Breast epithelium (tissue), 4 donors: Measurements from ENCODE around the gene SDC3. TPM values are rescaled to one million over a fixed set of nuclear protein-coding genes. Genes with fewer than 3 reads are reported as not detected.
A peak's percentile ranks its signal among the peaks of the same experiment; 100 is the strongest.

Experiments
- DNase-seq, 2 donors: peaks; one replicate each; pipeline ENCODE4 v3.0.0-alpha.2; 2019; ENCODE audit warnings: low spot score in 2 of 2
- H3K27ac ChIP-seq, 2 donors: fragments of 200-600 bp; sonication (generic) in 1 of 2; one replicate each; pipeline ENCODE4 v1.5.1; 2016 to 2019; ENCODE audit warnings: mild to moderate bottlenecking in 1 of 2
- H3K27me3 ChIP-seq, 2 donors: fragments of 200-600 bp; sonication (generic) in 1 of 2; one replicate each; pipeline versions ENCODE4 v1.5.1 to v1.6.0; 2017 to 2019; ENCODE audit warnings: control low read depth in 1 of 2, mild to moderate bottlenecking in 1 of 2
- H3K36me3 ChIP-seq: fragments of 200-600 bp; one replicate; pipeline ENCODE4 v1.5.1; 2019
- H3K4me1 ChIP-seq, 2 donors: fragments of 200-600 bp; sonication (generic); one replicate each; pipeline ENCODE4 v1.5.1; 2016 to 2019; ENCODE audit warnings: control low read depth in 1 of 2
- H3K4me3 ChIP-seq, 3 donors: fragments of 200-600 bp; sonication (generic); 1 replicate in 2 of 3; 2 replicates in 1 of 3; pipeline ENCODE4 v1.5.1; 2016 to 2019; ENCODE audit warnings: mild to moderate bottlenecking in 3 of 3, moderate library complexity in 2 of 3
- H3K9me3 ChIP-seq, 2 donors: fragments of 200-600 bp; sonication (generic) in 1 of 2; one replicate each; pipeline ENCODE4 v1.5.1; 2016 to 2019; ENCODE audit warnings: control low read depth in 1 of 2
- CTCF ChIP-seq, 3 donors: fragments of 450-650 bp; IDR thresholded peaks; one replicate each; pipeline ENCODE4 v1.5.1; 2016 to 2017; ENCODE audit warnings: antibody characterized with exemption in 3 of 3, mild to moderate bottlenecking in 3 of 3, moderate library complexity in 3 of 3
- POLR2A ChIP-seq: fragments of 450-650 bp; IDR thresholded peaks from one replicate; pipeline ENCODE4 v1.6.1; 2016; ENCODE audit warnings: antibody characterized with exemption, mild to moderate bottlenecking, moderate library complexity
- POLR2AphosphoS5 ChIP-seq, 3 donors: sonication (generic); formaldehyde crosslinking; IDR thresholded peaks; one replicate each; pipeline ENCODE4 v1.6.1; 2017; ENCODE audit warnings: antibody characterized with exemption in 3 of 3
- intact Hi-C: fragments of 100-400 bp; cut with DNase I; formaldehyde crosslinking; loops from one replicate; pipeline ENCODE4 v1.15.1; 2023; ENCODE audit warnings: low total_unique reads
- total RNA-seq, 3 donors: library from RNA; depleted of rRNA; stranded (reverse); fragments of >200 nt; gene quantifications; one replicate each; pipeline ENCODE4 v1.1.0, GENCODE V29; 2016

SDC3 gene
- total RNA-seq, 3 donors from 2014 or later, result 16.5 to 37.8 (median 26.2) TPM

GRCh38 chr1:30887485-30888315 is 20.9 kb downstream of the SDC3 start:
- no peak overlapping the region for H3K4me3 ChIP-seq
- no peaks in the 10 kb centered on the region for H3K36me3 ChIP-seq
- no peaks in the 10 kb centered on the region for H3K9me3 ChIP-seq
- no peak for TF ChIP-seq POLR2A
- no peak for TF ChIP-seq CTCF (IDR thresholded peaks at IDR 0.05)
- no peak for TF ChIP-seq POLR2AphosphoS5 (IDR thresholded peaks at IDR 0.05)
- intact Hi-C loops, result no loop called here
- H3K27ac ChIP-seq, result peak overlapping the region; percentile 93 to 97
- DNase-seq, result peak in 1 of 2 donors; percentile 70
- no peaks in the 10 kb centered on the region for H3K27me3 ChIP-seq
- H3K4me1 ChIP-seq, result peaks cover 22 to 29% of the 10 kb centered on the region in 2 donors

GRCh38 chr1:30886710-30887428 is 21.7 kb downstream of the SDC3 start:
- Histone ChIP-seq H3K27me3 (no peaks in the 10 kb centered on the region), H3K4me1 (peaks cover 22 to 29% of the 10 kb centered on the region in 2 donors)

DNA sequence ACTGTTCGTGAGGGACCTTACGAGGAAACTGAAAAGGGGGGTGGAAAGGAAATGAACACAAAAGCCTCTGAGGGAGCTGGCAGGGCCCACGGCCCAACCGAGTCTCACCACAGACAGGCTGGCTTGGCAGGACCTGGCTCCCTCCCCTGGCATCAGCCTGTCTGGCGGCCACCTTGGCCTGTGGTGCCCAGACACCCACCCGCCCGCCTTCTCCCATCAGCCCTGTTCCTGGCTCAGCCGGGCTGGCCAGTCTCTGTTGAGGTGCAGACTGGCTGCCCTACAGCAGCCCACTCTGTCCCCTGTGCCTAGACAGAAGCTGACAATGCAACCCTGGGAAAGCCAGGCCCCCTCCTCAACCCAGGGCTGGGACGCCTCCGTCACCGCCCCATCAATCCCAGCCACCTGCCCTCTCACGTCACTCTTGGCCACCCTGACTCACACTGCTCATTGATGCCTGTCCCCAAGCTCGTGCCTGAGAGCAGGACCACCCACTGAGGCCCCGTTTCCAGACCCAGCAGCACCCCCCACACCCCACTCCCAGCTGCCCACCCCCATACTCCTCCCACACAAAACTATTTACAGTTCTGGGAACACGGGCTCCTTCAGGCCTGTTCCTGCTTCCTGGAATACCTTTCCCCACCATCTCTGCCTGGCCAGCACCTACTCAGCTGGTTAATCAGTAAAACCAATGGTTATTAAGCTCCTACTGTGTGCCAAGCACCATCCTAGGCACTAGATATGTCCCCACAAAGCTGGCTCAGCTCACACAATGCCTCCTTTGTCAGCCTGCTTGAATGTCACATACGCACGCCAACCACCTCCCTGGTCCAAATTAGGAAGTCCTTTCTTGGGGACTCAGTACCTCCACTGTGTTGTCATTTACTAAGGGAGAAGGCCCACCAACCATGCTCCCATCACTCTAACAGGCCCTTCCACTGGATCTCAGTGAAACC is 22.7 kb downstream of the SDC3 start:
- Histone ChIP-seq H3K9me3 (no peaks in the 10 kb centered on the region), H3K27me3 (no peaks in the 10 kb centered on the region), H3K36me3 (no peaks in the 10 kb centered on the region), H3K4me3 (peak overlapping the region in 1 of 3 donors; percentile 15), H3K4me1 (peaks cover 22 to 29% of the 10 kb centered on the region in 2 donors), H3K27ac (peak overlapping the region; percentile 93 to 97)
- TF ChIP-seq CTCF (IDR thresholded peaks at IDR 0.05) (no peak), POLR2A (no peak), POLR2AphosphoS5 (IDR thresholded peaks at IDR 0.05) (no peak)
- DNase-seq, result peak in 1 of 2 donors; percentile 83
- intact Hi-C loops, result no loop called here

More at GRCh38 chr1:30886710-30887428, 21.7 kb downstream of the SDC3 start:
- Histone ChIP-seq H3K4me3 (no peak overlapping the region), H3K27ac (peak overlapping the region; percentile 93 to 97), H3K36me3 (no peaks in the 10 kb centered on the region), H3K9me3 (no peaks in the 10 kb centered on the region)
- intact Hi-C loops, result no loop called here
- TF ChIP-seq POLR2AphosphoS5 (IDR thresholded peaks at IDR 0.05), result no peak
- no peak for TF ChIP-seq POLR2A
- TF ChIP-seq CTCF (IDR thresholded peaks at IDR 0.05), result no peak
- peak in 1 of 2 donors; percentile 49 for DNase-seq

GRCh38 chr1:30884723-30885122 is 23.8 kb downstream of the SDC3 start:
- Histone ChIP-seq H3K4me3 (no peak overlapping the region), H3K4me1 (peaks cover 22 to 29% of the 10 kb centered on the region in 2 donors), H3K27me3 (no peaks in the 10 kb centered on the region), H3K36me3 (no peaks in the 10 kb centered on the region), H3K27ac (no peak overlapping the region), H3K9me3 (no peaks in the 10 kb centered on the region)
- intact Hi-C loops, result no loop called here
- TF ChIP-seq POLR2A, result no peak
- TF ChIP-seq CTCF (IDR thresholded peaks at IDR 0.05), result no peak
- no peak for TF ChIP-seq POLR2AphosphoS5 (IDR thresholded peaks at IDR 0.05)
- no peak for DNase-seq
